ENCODE data around the gene ZNF587B.
"Not testable (repeated sequence)": the region's sequence is repeated elsewhere in the genome, so short reads cannot be mapped to it uniquely, and the experiment has no call there.

Gene ZNF587B

GRCh38 chr19:57830071-57830602, at the start of gene ZNF587B:
ZNF587B (plus strand) TSS chr19:57830299; CDS start chr19:57830529, 230 bp downstream.
- peaks cover 40% of the 10 kb centered on the region for H3K79me2 ChIP-seq (ENCODE audit: control insufficient read depth, insufficient read depth, low read length, unreplicated experiment)
- no peaks in the 10 kb centered on the region for H3K27me3 ChIP-seq (ENCODE audit: insufficient read depth, low read length)
- no peaks in the 10 kb centered on the region for H3K36me3 ChIP-seq (ENCODE audit: insufficient read depth, low read length)
- H3K27ac ChIP-seq (ENCODE audit: low read depth, low read length): no peak within 1 kb of the TSS
- H2AFZ ChIP-seq (ENCODE audit: low read length, unreplicated experiment): no peak within 1 kb of the TSS
- H3K4me3 ChIP-seq (ENCODE audit: low read depth, low read length): peak within 1 kb of the TSS; percentile 71
- no peaks in the 10 kb centered on the region for H3K4me1 ChIP-seq (ENCODE audit: control insufficient read depth, insufficient read depth, low read length, unreplicated experiment)

- Histone ChIP-seq H3K36me3 (ENCODE audit: insufficient read depth, low read length) (peaks cover 21% of the 10 kb centered on the region), H3K79me2 (ENCODE audit: control insufficient read depth, insufficient read depth, low read length, unreplicated experiment) (peaks cover 10% of the 10 kb centered on the region), H3K4me1 (ENCODE audit: control insufficient read depth, insufficient read depth, low read length, unreplicated experiment) (no peaks in the 10 kb centered on the region), H3K27ac (ENCODE audit: low read depth, low read length) (no peak overlapping the region), H2AFZ (ENCODE audit: low read length, unreplicated experiment) (no peak overlapping the region), H3K27me3 (ENCODE audit: insufficient read depth, low read length) (no peaks in the 10 kb centered on the region), H3K4me3 (ENCODE audit: low read depth, low read length) (no peak overlapping the region)
Measured at GRCh38 chr19:57786286-57786685, 43.8 kb upstream of the ZNF587B start.

GRCh38 chr19:57786906-57787305, 43.2 kb upstream of the ZNF587B start:
- Histone ChIP-seq H3K27me3 (ENCODE audit: insufficient read depth, low read length) (no peaks in the 10 kb centered on the region), H2AFZ (ENCODE audit: low read length, unreplicated experiment) (no peak overlapping the region), H3K4me3 (ENCODE audit: low read depth, low read length) (no peak overlapping the region), H3K27ac (ENCODE audit: low read depth, low read length) (no peak overlapping the region), H3K36me3 (ENCODE audit: insufficient read depth, low read length) (peaks cover 15% of the 10 kb centered on the region), H3K4me1 (ENCODE audit: control insufficient read depth, insufficient read depth, low read length, unreplicated experiment) (no peaks in the 10 kb centered on the region), H3K79me2 (ENCODE audit: control insufficient read depth, insufficient read depth, low read length, unreplicated experiment) (peaks cover 6% of the 10 kb centered on the region)

GRCh38 chr19:57788114-57788692, 41.9 kb upstream of the ZNF587B start:
- H3K27ac ChIP-seq (ENCODE audit: low read depth, low read length): no peak overlapping the region
- no peak overlapping the region for H3K4me3 ChIP-seq (ENCODE audit: low read depth, low read length)
- peaks cover 18% of the 10 kb centered on the region for H3K36me3 ChIP-seq (ENCODE audit: insufficient read depth, low read length)
- peaks cover 3% of the 10 kb centered on the region for H3K79me2 ChIP-seq (ENCODE audit: control insufficient read depth, insufficient read depth, low read length, unreplicated experiment)
- no peaks in the 10 kb centered on the region for H3K4me1 ChIP-seq (ENCODE audit: control insufficient read depth, insufficient read depth, low read length, unreplicated experiment)
- H2AFZ ChIP-seq (ENCODE audit: low read length, unreplicated experiment): no peak overlapping the region
- no peaks in the 10 kb centered on the region for H3K27me3 ChIP-seq (ENCODE audit: insufficient read depth, low read length)

- Histone ChIP-seq H3K4me3 (ENCODE audit: low read depth, low read length) (no peak overlapping the region), H3K79me2 (ENCODE audit: control insufficient read depth, insufficient read depth, low read length, unreplicated experiment) (peaks cover under 1% of the 10 kb centered on the region), H3K27me3 (ENCODE audit: insufficient read depth, low read length) (no peaks in the 10 kb centered on the region), H3K4me1 (ENCODE audit: control insufficient read depth, insufficient read depth, low read length, unreplicated experiment) (no peaks in the 10 kb centered on the region), H3K27ac (ENCODE audit: low read depth, low read length) (no peak overlapping the region), H3K36me3 (ENCODE audit: insufficient read depth, low read length) (peaks cover 18% of the 10 kb centered on the region), H2AFZ (ENCODE audit: low read length, unreplicated experiment) (no peak overlapping the region)
Measured at GRCh38 chr19:57789288-57789687, 40.8 kb upstream of the ZNF587B start.

- not testable (repeated sequence) for H3K27ac ChIP-seq (ENCODE audit: low read depth, low read length); H3K4me3 ChIP-seq (ENCODE audit: low read depth, low read length); H3K79me2 ChIP-seq (ENCODE audit: control insufficient read depth, insufficient read depth, low read length, unreplicated experiment); H3K4me1 ChIP-seq (ENCODE audit: control insufficient read depth, insufficient read depth, low read length, unreplicated experiment); H2AFZ ChIP-seq (ENCODE audit: low read length, unreplicated experiment); H3K36me3 ChIP-seq (ENCODE audit: insufficient read depth, low read length); H3K27me3 ChIP-seq (ENCODE audit: insufficient read depth, low read length)
Measured at GRCh38 chr19:57796580-57796979, 33.5 kb upstream of the ZNF587B start.

GRCh38 chr19:57800696-57801095, 29.4 kb upstream of the ZNF587B start:
- H2AFZ ChIP-seq (ENCODE audit: low read length, unreplicated experiment): no peak overlapping the region
- H3K27me3 ChIP-seq (ENCODE audit: insufficient read depth, low read length): no peaks in the 10 kb centered on the region
- no peaks in the 10 kb centered on the region for H3K36me3 ChIP-seq (ENCODE audit: insufficient read depth, low read length)
- H3K4me1 ChIP-seq (ENCODE audit: control insufficient read depth, insufficient read depth, low read length, unreplicated experiment): peaks cover 6% of the 10 kb centered on the region
- H3K4me3 ChIP-seq (ENCODE audit: low read depth, low read length): no peak overlapping the region
- no peaks in the 10 kb centered on the region for H3K79me2 ChIP-seq (ENCODE audit: control insufficient read depth, insufficient read depth, low read length, unreplicated experiment)
- no peak overlapping the region for H3K27ac ChIP-seq (ENCODE audit: low read depth, low read length)

- H3K27ac ChIP-seq (ENCODE audit: low read depth, low read length): peak overlapping the region; percentile 27; the same call in 1 of the 2 replicates
- H3K4me1 ChIP-seq (ENCODE audit: control insufficient read depth, insufficient read depth, low read length, unreplicated experiment): peaks cover 6% of the 10 kb centered on the region
Measured at GRCh38 chr19:57802269-57802668, 27.8 kb upstream of the ZNF587B start.

GRCh38 chr19:57803265-57803593, 26.9 kb upstream of the ZNF587B start:
- H3K4me3 ChIP-seq (ENCODE audit: low read depth, low read length): peak overlapping the region; percentile 78
- H3K36me3 ChIP-seq (ENCODE audit: insufficient read depth, low read length): peaks cover 6% of the 10 kb centered on the region; the same call in 1 of the 2 replicates
- peaks cover 6% of the 10 kb centered on the region for H3K4me1 ChIP-seq (ENCODE audit: control insufficient read depth, insufficient read depth, low read length, unreplicated experiment)
- H3K79me2 ChIP-seq (ENCODE audit: control insufficient read depth, insufficient read depth, low read length, unreplicated experiment): no peaks in the 10 kb centered on the region
- H3K27me3 ChIP-seq (ENCODE audit: insufficient read depth, low read length): no peaks in the 10 kb centered on the region
- peak overlapping the region; percentile 47 for H3K27ac ChIP-seq (ENCODE audit: low read depth, low read length)
- peak overlapping the region; percentile 70 for H2AFZ ChIP-seq (ENCODE audit: low read length, unreplicated experiment)

More at GRCh38 chr19:57802269-57802668, 27.8 kb upstream of the ZNF587B start:
- Histone ChIP-seq H3K36me3 (ENCODE audit: insufficient read depth, low read length) (no peaks in the 10 kb centered on the region), H2AFZ (ENCODE audit: low read length, unreplicated experiment) (no peak overlapping the region), H3K79me2 (ENCODE audit: control insufficient read depth, insufficient read depth, low read length, unreplicated experiment) (no peaks in the 10 kb centered on the region), H3K27me3 (ENCODE audit: insufficient read depth, low read length) (no peaks in the 10 kb centered on the region), H3K4me3 (ENCODE audit: low read depth, low read length) (no peak overlapping the region)

GRCh38 chr19:57803594-57804325, 26.3 kb upstream of the ZNF587B start:
- peak overlapping the region; percentile 70 for H2AFZ ChIP-seq (ENCODE audit: low read length, unreplicated experiment)
- H3K27me3 ChIP-seq (ENCODE audit: insufficient read depth, low read length): no peaks in the 10 kb centered on the region
- peak overlapping the region; percentile 47 for H3K27ac ChIP-seq (ENCODE audit: low read depth, low read length)
- H3K79me2 ChIP-seq (ENCODE audit: control insufficient read depth, insufficient read depth, low read length, unreplicated experiment): no peaks in the 10 kb centered on the region
- peaks cover 8% of the 10 kb centered on the region; the same call in 1 of the 2 replicates for H3K36me3 ChIP-seq (ENCODE audit: insufficient read depth, low read length)
- peaks cover 6% of the 10 kb centered on the region for H3K4me1 ChIP-seq (ENCODE audit: control insufficient read depth, insufficient read depth, low read length, unreplicated experiment)
- peak overlapping the region; percentile 78 for H3K4me3 ChIP-seq (ENCODE audit: low read depth, low read length)

GRCh38 chr19:57807541-57807940, 22.6 kb upstream of the ZNF587B start:
- no peaks in the 10 kb centered on the region for H3K79me2 ChIP-seq (ENCODE audit: control insufficient read depth, insufficient read depth, low read length, unreplicated experiment)
- peaks cover 3% of the 10 kb centered on the region for H3K4me1 ChIP-seq (ENCODE audit: control insufficient read depth, insufficient read depth, low read length, unreplicated experiment)
- no peaks in the 10 kb centered on the region for H3K27me3 ChIP-seq (ENCODE audit: insufficient read depth, low read length)
- H2AFZ ChIP-seq (ENCODE audit: low read length, unreplicated experiment): no peak overlapping the region
- H3K4me3 ChIP-seq (ENCODE audit: low read depth, low read length): no peak overlapping the region
- H3K27ac ChIP-seq (ENCODE audit: low read depth, low read length): no peak overlapping the region
- peaks cover 8% of the 10 kb centered on the region; the same call in 1 of the 2 replicates for H3K36me3 ChIP-seq (ENCODE audit: insufficient read depth, low read length)
